Thyroid gland (tissue), 4 donors: Measurements from ENCODE around the gene CCBE1. TPM values are rescaled to one million over a fixed set of nuclear protein-coding genes. Genes with fewer than 3 reads are reported as not detected.
A peak's percentile ranks its signal among the peaks of the same experiment; 100 is the strongest.

Experiments used
- DNase-seq, 2 donors: peaks; one replicate each; pipeline ENCODE4 v3.0.0-alpha.2; 2019
- H3K27ac ChIP-seq, 3 donors: fragments of 200-600 bp; sonication (generic); 1 replicate in 2 of 3; 2 replicates in 1 of 3; pipeline ENCODE4 v1.5.1; 2016 to 2019; ENCODE audit warnings: mild to moderate bottlenecking in 1 of 3, moderate library complexity in 1 of 3
- H3K27me3 ChIP-seq: fragments of 200-600 bp; sonication (generic); one replicate; pipeline ENCODE4 v1.5.1; 2019
- H3K36me3 ChIP-seq, 2 donors: fragments of 200-600 bp; sonication (generic); one replicate each; pipeline ENCODE4 v1.5.1; 2016 to 2019
- H3K4me1 ChIP-seq, 2 donors: fragments of 200-600 bp; sonication (generic); one replicate each; pipeline ENCODE4 v1.5.1; 2017 to 2019
- H3K4me3 ChIP-seq, 3 donors: fragments of 200-600 bp; sonication (generic); replicated peaks in 1 of 3; 1 replicate in 2 of 3; 2 replicates in 1 of 3; pipeline ENCODE4 v1.5.1; 2016; ENCODE audit warnings: mild to moderate bottlenecking in 1 of 3
- H3K9me3 ChIP-seq: fragments of 200-600 bp; sonication (generic); one replicate; pipeline ENCODE4 v1.5.1; 2017
- CTCF ChIP-seq, 6 experiments: fragments of 200-600 bp in 3 of 6; fragments of 450-650 bp in 3 of 6; sonication (generic) in 3 of 6; IDR thresholded peaks; one replicate each; pipeline ENCODE4 v1.5.1; 2016 to 2019; ENCODE audit warnings: antibody characterized with exemption in 6 of 6, mild to moderate bottlenecking in 2 of 6, inconsistent platforms in 1 of 6, moderate library complexity in 1 of 6
- POLR2A ChIP-seq, 2 donors: fragments of 450-650 bp; IDR thresholded peaks; one replicate each; pipeline ENCODE4 v1.6.1; 2017; ENCODE audit warnings: antibody characterized with exemption in 2 of 2, mild to moderate bottlenecking in 2 of 2, moderate library complexity in 1 of 2
- WGBS, 2 donors: methylation state at CpG; one replicate each; pipeline ENCODE4 v1.1.5; 2017; 5-methylcytosine and 5-hydroxymethylcytosine counted together
- intact Hi-C: fragments of 100-400 bp; cut with DNase I; formaldehyde crosslinking; loops from one replicate; pipeline ENCODE4 v1.15.1; 2023
- total RNA-seq, 4 donors: library from RNA; depleted of rRNA; stranded (reverse); fragments of >200 nt; gene quantifications; one replicate each; pipeline ENCODE4 v1.2.3, GENCODE V29; 2016

Gene CCBE1
- total RNA-seq, 4 donors from 2014 or later: 0.34 to 9.0 (median 1.1) TPM

DNA sequence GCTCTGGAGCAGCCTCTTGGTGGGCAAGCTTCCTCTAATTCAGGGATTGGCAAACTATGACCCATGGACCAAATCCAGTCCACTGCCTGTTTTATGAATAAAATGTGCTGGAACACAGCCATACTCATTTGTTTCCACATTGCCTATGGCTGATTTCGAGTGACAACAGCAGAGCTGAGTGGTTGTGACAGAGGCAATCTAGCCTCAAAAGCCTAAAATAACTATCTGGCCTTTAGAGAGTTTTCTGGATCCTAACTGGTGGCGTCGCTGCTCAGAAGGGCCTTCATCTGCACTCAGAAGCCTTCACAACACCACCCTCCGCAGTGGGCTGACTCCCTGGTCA, 147.1 kb downstream of the CCBE1 start:
- no peaks in the 10 kb centered on the region for H3K9me3 ChIP-seq
- no peaks in the 10 kb centered on the region for H3K27me3 ChIP-seq
- peak; percentile 49 to 51 for DNase-seq
- WGBS, 2 donors: 42 to 46% methylated on average over 4 of the region's 4 CpGs
- no peaks in the 10 kb centered on the region for H3K36me3 ChIP-seq
- H3K4me1 ChIP-seq: peaks cover 30 to 37% of the 10 kb centered on the region in 2 donors
- no peak overlapping the region for H3K4me3 ChIP-seq
- peak overlapping the region; percentile 39 to 67 (median 44) for H3K27ac ChIP-seq
- intact Hi-C loops: no loop called here
- TF ChIP-seq CTCF (IDR thresholded peaks at IDR 0.05): no peak
- TF ChIP-seq POLR2A (IDR thresholded peaks at IDR 0.05): no peak

DNA sequence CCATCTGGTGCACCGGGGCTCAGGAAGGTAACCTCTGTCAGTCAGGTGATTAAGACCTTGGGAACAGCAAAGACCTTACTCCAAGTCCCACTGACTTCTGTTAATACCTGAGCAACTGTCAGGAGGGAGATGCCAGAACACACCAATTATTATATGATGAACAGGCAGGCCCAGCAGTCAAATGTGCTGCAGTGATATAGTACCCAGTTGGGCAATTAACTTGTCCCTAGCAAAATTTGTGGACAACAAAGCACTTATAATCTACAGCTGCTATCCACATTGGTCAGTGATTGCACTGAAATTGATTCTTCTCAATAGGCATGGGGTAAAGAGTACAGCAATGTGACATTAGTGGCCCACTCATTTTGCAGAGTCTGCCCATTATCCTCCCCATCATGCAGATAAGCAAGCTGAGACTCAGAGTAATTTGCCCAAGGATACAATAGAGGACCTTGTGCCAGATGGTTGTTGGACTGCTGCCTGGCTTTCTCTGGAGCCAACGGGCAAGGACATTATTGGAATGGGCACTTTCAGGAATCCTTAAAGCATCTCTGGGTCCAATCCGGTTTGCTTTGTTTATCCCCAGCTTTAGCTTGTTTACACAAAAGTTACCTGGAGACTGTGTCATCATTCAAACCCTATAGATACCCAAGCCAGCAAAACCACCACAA, 147.6 kb downstream of the CCBE1 start:
- Histone ChIP-seq H3K27me3 (no peaks in the 10 kb centered on the region), H3K9me3 (no peaks in the 10 kb centered on the region), H3K4me3 (no peak overlapping the region), H3K27ac (peak overlapping the region; percentile 39 to 67 (median 44)), H3K36me3 (no peaks in the 10 kb centered on the region), H3K4me1 (peaks cover 30 to 37% of the 10 kb centered on the region in 2 donors)
- DNase-seq: peak; percentile 71 to 84
- intact Hi-C loops: no loop called here
- WGBS, 2 donors: 42 to 51% methylated on average over 3 of the region's 3 CpGs
- no peak for TF ChIP-seq CTCF (IDR thresholded peaks at IDR 0.05)

- peak; percentile 71 to 74 for DNase-seq
- 15 to 18% methylated on average over 11 of the region's 11 CpGs for WGBS, 2 donors
- TF ChIP-seq CTCF (IDR thresholded peaks at IDR 0.05) (peak in 4 of 6 experiments; percentile 40 to 93 (median 70)), POLR2A (IDR thresholded peaks at IDR 0.05) (peak in 1 of 2 donors; percentile 17)
- no peaks in the 10 kb centered on the region for H3K27me3 ChIP-seq
- peaks cover 30 to 37% of the 10 kb centered on the region in 2 donors for H3K4me1 ChIP-seq
- intact Hi-C loops: no loop called here
- no peak overlapping the region for H3K4me3 ChIP-seq
- H3K36me3 ChIP-seq: no peaks in the 10 kb centered on the region
- H3K9me3 ChIP-seq: no peaks in the 10 kb centered on the region
- peak overlapping the region; percentile 70 to 80 (median 74) for H3K27ac ChIP-seq
These were observed 149.5 kb downstream of the CCBE1 start for GRCh38 chr18:59547581-59548182.

DNA sequence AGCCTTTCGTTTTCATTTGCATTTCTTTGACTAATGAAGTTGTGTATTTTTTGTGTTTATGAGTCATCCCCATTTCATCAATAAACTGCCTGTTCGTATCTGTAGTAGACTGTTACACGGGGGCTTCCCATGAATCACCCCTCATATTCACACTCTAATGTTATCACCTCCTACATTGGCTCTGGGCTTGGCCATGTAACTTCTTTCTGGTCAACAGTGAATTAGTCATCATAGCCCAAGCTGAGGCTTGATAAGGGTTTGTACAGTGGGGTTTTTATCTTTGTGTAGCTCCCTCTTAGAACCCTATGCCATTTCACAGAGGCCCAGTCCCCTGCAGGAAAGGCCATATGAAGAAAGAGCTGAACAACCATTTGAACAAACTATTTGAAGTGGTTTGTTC, 151.0 kb downstream of the CCBE1 start:
- H3K9me3 ChIP-seq: no peaks in the 10 kb centered on the region
- H3K4me3 ChIP-seq: no peak overlapping the region
- TF ChIP-seq CTCF (IDR thresholded peaks at IDR 0.05) (no peak), POLR2A (IDR thresholded peaks at IDR 0.05) (no peak)
- no peak for DNase-seq
- intact Hi-C loops: no loop called here
- WGBS, 2 donors: 83 to 84% methylated on average over 3 of the region's 3 CpGs
- H3K27me3 ChIP-seq: no peaks in the 10 kb centered on the region
- peak overlapping the region; percentile 70 to 80 (median 74) for H3K27ac ChIP-seq
- H3K36me3 ChIP-seq: no peaks in the 10 kb centered on the region
- H3K4me1 ChIP-seq: peaks cover 30 to 37% of the 10 kb centered on the region in 2 donors

DNA sequence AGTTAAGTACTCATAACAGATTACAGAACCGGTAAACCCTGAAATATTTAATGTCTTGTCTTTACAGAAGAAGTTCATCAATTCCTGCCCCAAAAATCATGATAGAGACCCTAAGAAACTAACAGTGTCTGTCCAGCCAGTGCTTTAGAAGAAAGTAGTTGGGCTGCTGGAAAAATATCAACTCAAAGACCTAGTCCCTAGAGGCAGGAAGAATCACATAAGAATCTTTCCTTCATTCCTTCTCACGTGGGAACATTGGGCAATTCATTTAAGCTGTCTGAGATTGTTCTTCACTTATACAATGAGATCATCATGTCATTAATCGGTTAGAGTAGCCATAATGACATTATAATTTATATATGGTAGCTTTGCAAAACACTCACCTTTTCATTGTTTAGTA, 156.4 kb downstream of the CCBE1 start:
- H3K36me3 ChIP-seq: no peaks in the 10 kb centered on the region
- H3K9me3 ChIP-seq: no peaks in the 10 kb centered on the region
- no peak for DNase-seq
- H3K27ac ChIP-seq: no peak overlapping the region
- no peaks in the 10 kb centered on the region for H3K27me3 ChIP-seq
- intact Hi-C loops: no loop called here
- 66 to 67% methylated on average over 3 of the region's 3 CpGs for WGBS, 2 donors
- no peaks in the 10 kb centered on the region for H3K4me1 ChIP-seq
- TF ChIP-seq POLR2A (IDR thresholded peaks at IDR 0.05) (no peak), CTCF (IDR thresholded peaks at IDR 0.05) (no peak)
- H3K4me3 ChIP-seq: no peak overlapping the region
